Stimulated activated CD4-positive, alpha-beta T cell treated with anti-CD3 and anti-CD28 coated beads, Interleukin-2, amount 100 ng/mL, for 4 hours (primary cell): ENCODE results near the gene PLXNA1.
A peak's percentile ranks its signal among the peaks of the same experiment; 100 is the strongest.

Experiments used
- DNase-seq: peaks from one replicate; pipeline ENCODE4 v3.0.0-alpha.2; 2020; ENCODE audit warnings: low read depth

The PLXNA1 gene

GRCh38 chr3:126968391-126969390 lies 14.2 kb upstream of the PLXNA1 start:
- DNase-seq = no peak

DNA sequence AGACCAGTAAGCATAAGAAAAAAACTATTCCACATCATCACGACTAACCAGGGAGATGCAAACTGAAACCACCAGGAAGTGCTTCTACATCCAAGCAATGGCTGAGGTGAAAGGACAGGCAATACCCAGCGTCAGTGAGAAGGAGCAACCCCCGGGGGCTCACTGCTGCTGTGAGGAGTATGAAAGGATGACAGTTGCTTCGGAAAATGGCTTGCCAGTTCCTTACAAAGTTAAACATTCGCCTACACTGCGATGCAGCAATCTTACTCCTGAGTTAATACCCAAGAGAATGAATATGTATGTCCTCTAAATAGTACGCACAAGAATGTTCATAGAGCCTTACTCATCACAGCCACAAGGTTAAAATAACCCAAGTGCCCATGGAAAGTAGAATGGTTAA lies 13.3 kb upstream of the PLXNA1 start:
- DNase-seq = no peak

GRCh38 chr3:126970101-126970500 lies 12.8 kb upstream of the PLXNA1 start:
- no peak for DNase-seq

DNA sequence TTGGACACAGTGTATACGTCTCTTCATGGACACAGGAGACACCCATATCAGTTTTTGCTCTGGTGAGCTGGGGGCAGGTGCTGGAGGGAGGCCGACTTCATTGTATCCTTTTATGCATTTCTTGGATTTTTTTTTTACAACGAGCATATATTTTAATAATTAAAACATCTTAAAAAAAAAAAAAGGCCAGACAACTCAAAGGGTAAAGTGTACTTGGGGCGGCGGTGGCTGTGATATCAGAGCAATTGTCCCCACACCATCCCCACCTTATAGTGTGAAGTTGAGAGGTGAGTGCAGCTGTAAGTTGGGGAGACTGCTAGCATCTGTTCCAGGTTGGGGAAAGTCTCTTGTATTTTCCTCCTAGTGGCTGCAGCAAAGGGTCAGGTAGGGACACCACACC lies 12.0 kb upstream of the PLXNA1 start:
- DNase-seq = no peak

DNA sequence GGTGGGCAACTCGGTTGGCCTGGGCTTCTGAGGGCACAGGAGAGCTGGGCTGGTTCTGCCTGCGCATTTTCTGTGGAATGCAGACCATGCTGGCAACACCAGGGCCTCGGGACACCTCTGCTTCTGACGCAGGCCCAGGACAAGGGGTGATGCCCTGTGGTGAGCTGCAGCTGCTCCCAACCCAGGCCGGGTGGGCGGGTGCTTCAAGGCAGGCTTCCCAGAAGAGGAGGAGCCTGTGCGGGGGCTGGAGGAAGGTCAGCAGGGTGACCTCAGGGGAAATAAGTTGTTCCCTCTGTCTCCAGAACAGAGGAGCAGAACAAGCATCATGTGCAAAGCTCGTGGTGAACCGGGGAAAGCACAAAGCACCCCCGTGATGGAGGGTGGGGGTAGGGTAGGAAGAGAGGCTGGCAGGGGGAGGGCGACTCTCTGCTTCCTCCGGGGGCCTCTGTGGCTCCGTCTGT lies 11.0 kb upstream of the PLXNA1 start:
- no peak for DNase-seq

DNA sequence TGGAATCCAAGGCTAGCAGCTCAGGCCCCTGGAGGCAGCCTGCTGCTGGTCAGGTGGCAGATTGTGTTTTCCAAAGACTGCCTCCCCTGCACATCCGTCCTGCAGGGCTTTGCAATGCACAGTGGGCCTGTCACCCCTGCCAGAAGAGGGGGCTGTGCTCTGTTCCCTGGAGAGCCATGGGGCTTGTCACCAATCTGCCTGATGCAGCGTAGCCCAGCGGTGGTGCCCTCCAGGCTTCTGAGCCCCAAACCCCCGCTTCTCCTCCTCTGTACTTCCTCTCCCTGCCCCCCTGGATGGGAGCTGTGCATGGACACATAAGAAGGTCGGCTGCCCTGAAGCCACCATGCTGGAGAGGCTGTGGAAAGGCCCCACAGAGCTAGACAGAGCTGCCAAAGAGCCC lies 10.0 kb upstream of the PLXNA1 start:
- DNase-seq = no peak

- no peak for DNase-seq
These were observed 9.1 kb upstream of the PLXNA1 start for GRCh38 chr3:126973814-126974213.

- DNase-seq = no peak
These were observed 8.2 kb upstream of the PLXNA1 start for GRCh38 chr3:126974756-126975155.

DNA sequence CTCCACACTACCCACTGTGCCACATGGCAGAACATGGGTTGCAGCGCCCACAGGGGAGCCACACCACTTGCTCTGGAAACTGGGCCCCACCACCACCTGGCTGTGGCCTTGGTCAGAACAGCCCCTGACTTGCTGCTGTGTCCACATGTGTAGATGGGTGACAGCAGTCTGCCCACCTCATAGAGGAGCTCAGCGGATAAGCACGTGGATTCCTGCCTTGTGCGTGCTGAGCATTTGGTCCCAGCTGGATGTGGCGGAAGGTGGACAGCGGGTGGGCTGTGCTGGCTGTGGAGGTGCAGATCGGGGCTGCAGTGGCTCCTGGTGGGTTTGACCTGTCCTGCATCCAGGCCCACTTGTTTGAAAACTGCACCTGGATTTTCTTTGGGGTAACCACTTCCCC lies 6.0 kb upstream of the PLXNA1 start:
- DNase-seq = no peak

GRCh38 chr3:126977821-126978220 lies 5.1 kb upstream of the PLXNA1 start:
- no peak for DNase-seq

DNA sequence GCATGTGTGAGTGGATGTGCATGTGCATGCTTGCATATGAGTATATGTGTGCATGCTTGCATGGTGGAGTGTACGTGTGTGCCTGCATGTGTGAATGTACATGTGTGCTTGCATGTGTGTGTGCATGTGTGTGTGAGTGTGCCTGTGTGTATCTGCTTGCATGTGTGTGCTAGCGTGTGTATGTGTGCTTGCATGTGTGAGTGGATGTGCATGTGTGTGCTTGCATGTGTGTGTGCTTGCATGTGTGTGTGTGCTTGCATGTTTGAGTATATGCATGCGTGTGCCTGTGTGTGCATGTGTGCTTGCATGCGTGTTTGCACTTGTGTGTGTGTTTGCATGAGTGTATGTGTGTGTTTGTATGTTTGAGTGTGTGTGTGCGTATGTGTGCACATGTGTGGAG lies 4.6 kb upstream of the PLXNA1 start:
- no peak for DNase-seq

GRCh38 chr3:126979046-126979628 lies 3.8 kb upstream of the PLXNA1 start:
- no peak for DNase-seq

DNA sequence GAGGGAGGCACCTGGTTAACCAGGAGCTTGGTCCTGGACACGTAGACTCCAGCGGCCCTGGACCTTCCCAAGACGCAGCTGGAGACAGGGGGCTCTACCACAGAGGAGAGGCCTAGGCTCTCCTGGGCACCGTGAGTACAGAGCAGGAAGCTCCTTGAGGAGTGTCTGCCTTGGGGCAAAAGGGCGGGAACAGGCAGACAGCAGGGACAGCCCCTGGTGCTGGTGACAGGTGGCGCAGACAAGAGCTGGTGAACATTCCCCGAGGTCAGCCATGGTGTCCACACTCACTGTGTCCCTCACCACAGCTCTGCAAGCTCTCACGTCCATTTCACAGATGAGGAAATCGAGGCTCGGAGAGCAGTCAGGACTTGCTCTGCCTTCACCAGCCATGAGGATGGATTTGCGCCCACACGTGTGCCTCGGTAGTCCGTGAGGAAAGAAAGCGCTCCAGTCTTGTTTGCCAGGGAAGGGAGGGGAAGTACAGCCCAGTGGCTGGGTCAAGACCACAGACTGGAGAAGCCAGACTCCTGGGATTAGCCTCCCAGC lies 2.6 kb upstream of the PLXNA1 start:
- no peak for DNase-seq

- peak; percentile 63 for DNase-seq
These were observed 817 bp upstream of the PLXNA1 start for GRCh38 chr3:126982126-126982470.

DNA sequence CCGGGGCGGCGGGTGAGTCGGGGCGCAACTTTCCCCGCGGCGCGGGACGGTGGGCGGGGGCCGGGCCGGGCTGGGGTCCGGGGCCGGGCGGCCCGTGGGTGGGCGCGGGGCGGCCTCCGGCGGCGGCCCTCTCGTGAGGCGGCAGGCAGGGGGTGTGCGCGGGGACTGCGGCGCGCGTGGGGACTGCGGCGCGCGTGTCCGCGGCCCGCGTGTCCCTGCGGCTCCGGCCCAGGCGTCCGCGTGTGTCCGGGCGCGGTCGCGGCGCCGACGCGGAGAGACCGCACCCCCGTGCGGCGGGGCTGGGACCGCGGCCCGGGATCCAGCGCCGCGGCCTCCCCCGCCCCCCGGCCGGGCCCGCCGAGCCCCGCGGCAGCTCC lies 349 bp downstream of the PLXNA1 start:
- DNase-seq = no peak

DNA sequence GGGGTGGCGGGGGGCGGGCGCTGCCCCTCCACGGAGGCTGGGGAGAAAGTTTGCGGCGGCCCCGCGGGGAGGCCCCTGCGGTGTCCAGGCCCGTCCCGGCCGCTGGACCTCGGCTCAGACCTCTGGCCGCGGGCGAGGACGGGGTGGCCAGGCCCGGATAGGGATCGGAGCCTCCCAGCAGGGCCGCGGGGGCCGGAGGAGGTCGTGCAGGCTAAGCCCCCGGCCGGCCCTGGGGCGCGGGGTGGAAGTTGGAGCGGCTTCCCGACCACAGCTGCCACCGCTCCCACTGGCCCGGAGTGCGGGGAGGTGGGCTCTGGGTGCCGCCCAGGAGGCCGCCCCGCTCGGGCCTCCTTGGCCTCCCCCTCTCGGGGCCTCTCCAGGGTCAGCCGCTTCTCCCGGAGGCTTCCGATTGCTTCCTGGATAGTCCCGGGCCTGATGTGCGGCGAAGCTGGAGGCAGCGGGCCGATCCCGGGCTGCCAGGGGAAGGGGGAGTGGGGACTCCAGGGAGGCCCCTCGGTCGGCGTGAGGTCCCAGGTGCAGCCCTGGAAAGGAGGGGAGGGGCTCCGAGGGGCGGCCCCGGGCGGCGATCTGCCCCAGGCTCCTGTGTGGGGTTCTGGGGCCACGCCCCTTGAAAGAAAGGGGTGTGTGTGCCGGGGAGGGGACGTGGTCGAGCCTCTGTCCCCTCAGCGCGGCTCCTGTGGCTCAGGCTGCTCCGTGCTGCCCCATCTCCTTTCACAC lies 907 bp downstream of the PLXNA1 start:
- DNase-seq = peak; percentile 24

DNA sequence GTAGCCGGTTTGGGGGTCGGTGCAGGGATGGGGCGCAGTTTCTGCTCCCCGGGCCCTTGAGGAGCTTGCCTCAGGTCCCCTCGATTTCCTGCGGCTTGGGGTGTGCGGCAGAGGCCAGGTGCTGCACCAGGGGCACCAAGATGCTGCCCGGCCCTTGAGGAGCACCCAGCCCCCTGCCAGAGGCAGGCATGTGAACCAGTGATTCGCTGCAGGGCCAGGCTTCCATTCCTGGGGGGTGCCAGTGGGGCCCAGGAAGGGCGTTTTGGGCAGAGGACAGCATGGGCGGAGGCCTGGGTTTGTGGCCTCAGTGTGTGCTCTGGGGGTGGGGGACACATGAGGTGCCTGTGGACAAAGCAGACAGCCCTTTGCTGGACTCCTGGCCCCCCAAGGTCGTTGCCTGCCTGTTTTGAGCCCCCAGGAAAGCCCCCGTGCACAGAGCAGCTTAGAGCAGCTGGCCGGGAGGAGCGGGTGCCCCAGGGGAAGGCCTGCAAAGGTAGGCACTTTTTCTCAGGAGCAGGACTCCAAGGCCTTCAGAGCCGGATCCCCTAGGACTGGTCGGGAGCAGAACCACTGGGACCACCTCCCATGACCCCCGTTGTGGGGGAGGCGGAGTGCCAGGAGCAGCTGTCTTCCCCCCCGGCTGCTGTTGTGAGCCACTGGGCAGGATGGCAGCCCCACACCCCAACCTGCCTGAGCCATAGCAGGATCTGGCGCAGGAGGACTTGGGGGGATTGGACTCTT lies 1.6 kb downstream of the PLXNA1 start:
- DNase-seq = no peak

GRCh38 chr3:126985132-126985985 lies 2.4 kb downstream of the PLXNA1 start:
- no peak for DNase-seq

- DNase-seq = no peak
These were observed 3.1 kb downstream of the PLXNA1 start for GRCh38 chr3:126986001-126986400.

DNA sequence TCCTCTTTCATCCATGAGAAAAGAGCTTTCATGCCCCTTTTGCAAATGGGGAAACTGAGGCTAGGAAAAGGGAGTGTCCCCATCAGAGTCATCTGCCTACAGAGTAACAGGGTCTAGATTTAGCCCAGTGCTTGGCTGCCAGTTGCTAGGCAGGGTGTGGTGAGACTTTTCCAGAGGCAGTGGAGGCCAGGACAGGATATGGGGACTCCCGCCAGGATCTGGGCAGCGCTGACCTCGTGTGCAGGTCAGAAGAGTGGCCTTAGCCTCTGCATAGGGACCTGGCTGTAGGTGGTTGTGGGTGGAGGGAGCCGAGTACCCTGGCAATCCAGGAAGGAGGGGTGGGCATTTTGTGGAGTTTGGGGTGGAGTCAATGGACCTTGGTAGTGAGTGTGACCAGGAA lies 4.2 kb downstream of the PLXNA1 start:
- DNase-seq = no peak

GRCh38 chr3:126987596-126987995 lies 4.7 kb downstream of the PLXNA1 start:
- no peak for DNase-seq
